Activated CD4-positive, CD25-positive, alpha-beta regulatory T cell treated with anti-CD3 and anti-CD28 coated beads, Interleukin-2, amount 50 U/mL, for 16 hours (primary cell): ENCODE data around the gene RNF223.
"Not testable (repeated sequence)": the region's sequence is repeated elsewhere in the genome, so short reads cannot be mapped to it uniquely, and the experiment has no call there.

Source experiments
- DNase-seq: peaks from one replicate; pipeline ENCODE4 v3.0.0-alpha.2; 2020; ENCODE audit warnings: low read depth, low spot score

RNF223 gene

GRCh38 chr1:1060281-1061000 is 13.7 kb downstream of the RNF223 start:
- no peak for DNase-seq

- DNase-seq, result peak; percentile 80
Measured at GRCh38 chr1:1059494-1060280, 14.4 kb downstream of the RNF223 start.

- DNase-seq, result no peak
Measured at GRCh38 chr1:1058921-1059493, 15.1 kb downstream of the RNF223 start.

- no peak for DNase-seq
Measured at GRCh38 chr1:1058088-1058905, 15.8 kb downstream of the RNF223 start.

- not testable (repeated sequence) for DNase-seq
Measured at GRCh38 chr1:1057769-1058087, 16.4 kb downstream of the RNF223 start.

GRCh38 chr1:1055841-1056736 is 18.0 kb downstream of the RNF223 start:
- no peak for DNase-seq

GRCh38 chr1:1054971-1055370 is 19.1 kb downstream of the RNF223 start:
- DNase-seq, result no peak

- DNase-seq, result no peak
Measured at GRCh38 chr1:1054099-1054700, 19.9 kb downstream of the RNF223 start.

- DNase-seq, result no peak
Measured at GRCh38 chr1:1053682-1054081, 20.4 kb downstream of the RNF223 start.

- DNase-seq, result no peak
Measured at GRCh38 chr1:1053022-1053421, 21.1 kb downstream of the RNF223 start.

GRCh38 chr1:1052003-1052840 is 21.9 kb downstream of the RNF223 start:
- no peak for DNase-seq

- no peak for DNase-seq
Measured at GRCh38 chr1:1051127-1051810, 22.8 kb downstream of the RNF223 start.

- DNase-seq, result no peak
Measured at GRCh38 chr1:1050577-1051052, 23.5 kb downstream of the RNF223 start.

- no peak for DNase-seq
Measured at GRCh38 chr1:1049318-1050165, 24.6 kb downstream of the RNF223 start.

GRCh38 chr1:1048765-1049164 is 25.3 kb downstream of the RNF223 start:
- DNase-seq, result no peak

- no peak for DNase-seq
Measured at GRCh38 chr1:1047963-1048362, 26.1 kb downstream of the RNF223 start.

- DNase-seq, result no peak
Measured at GRCh38 chr1:1047407-1047806, 26.7 kb downstream of the RNF223 start.

GRCh38 chr1:1046767-1047166 is 27.3 kb downstream of the RNF223 start:
- DNase-seq, result no peak
